ENCODE measurements around the gene HELZ.

Gene HELZ

DNA sequence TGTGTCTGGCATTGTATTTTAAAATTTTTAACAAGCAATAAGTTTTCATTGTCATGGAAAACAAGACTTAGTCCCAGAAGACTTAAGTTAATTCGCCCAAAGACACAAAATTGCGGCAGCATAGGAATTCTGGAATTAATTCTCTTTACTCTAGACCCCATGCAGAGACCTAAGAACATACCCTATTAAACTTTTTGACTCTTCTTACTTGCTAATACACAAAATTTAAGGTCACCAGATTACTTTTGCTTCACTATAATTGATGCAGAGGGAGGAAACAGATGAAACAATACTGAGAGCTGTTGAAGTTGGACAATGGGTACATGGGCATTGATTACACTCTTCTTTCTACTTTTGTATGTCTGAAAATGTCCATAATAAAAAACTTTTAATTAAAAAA lies 12.6 kb downstream of the HELZ start:
- no peaks in the 10 kb centered on the region for H3K27me3 ChIP-seq (replicated peaks; ENCODE audit: control insufficient read depth, insufficient read depth, low read length, poor library complexity, severe bottlenecking)
- peaks cover 9% of the 10 kb centered on the region for H3K36me3 ChIP-seq (ENCODE audit: control insufficient read depth, insufficient read depth, low read length)
- H3K4me1 ChIP-seq (ENCODE audit: control insufficient read depth, insufficient read depth, low read length, poor library complexity, severe bottlenecking) = no peaks in the 10 kb centered on the region
- H3K9me3 ChIP-seq (ENCODE audit: control insufficient read depth, low read length) = no peaks in the 10 kb centered on the region
- H3K27ac ChIP-seq (ENCODE audit: insufficient read depth, low read length, poor library complexity, severe bottlenecking) = no peak overlapping the region
- no peak overlapping the region for H3K4me3 ChIP-seq (ENCODE audit: insufficient read depth, low read depth, low read length, poor library complexity, severe bottlenecking)
- DNase-seq = no peak

- no peaks in the 10 kb centered on the region for H3K9me3 ChIP-seq (ENCODE audit: control insufficient read depth, low read length)
Observed at GRCh38 chr17:67229109-67229955, 15.7 kb downstream of the HELZ start.

DNA sequence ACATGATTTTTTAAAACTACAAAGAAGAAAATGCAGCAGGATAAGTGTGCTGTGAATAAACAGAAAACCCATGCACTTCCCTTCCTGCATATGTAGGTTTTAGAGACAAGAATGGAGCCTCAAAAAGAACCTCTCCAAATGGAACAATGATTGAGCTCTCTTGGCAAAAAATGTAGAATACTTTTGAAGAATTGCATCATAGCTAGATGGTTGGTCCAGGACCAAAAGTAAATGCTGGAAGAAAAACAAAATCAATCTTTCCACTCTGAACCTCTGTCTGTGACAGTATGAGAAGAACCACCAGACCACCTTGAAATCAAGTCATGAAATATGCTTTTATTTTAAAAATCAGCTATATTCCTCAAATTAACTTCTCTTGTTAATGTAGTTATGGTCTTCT lies 17.5 kb downstream of the HELZ start:
- peaks cover 6% of the 10 kb centered on the region for H3K4me1 ChIP-seq (ENCODE audit: control insufficient read depth, insufficient read depth, low read length, poor library complexity, severe bottlenecking)
- peaks cover 7% of the 10 kb centered on the region for H3K36me3 ChIP-seq (ENCODE audit: control insufficient read depth, insufficient read depth, low read length)
- no peak overlapping the region for H3K27ac ChIP-seq (ENCODE audit: insufficient read depth, low read length, poor library complexity, severe bottlenecking)
- H3K27me3 ChIP-seq (replicated peaks; ENCODE audit: control insufficient read depth, insufficient read depth, low read length, poor library complexity, severe bottlenecking) = no peaks in the 10 kb centered on the region
- no peak overlapping the region for H3K4me3 ChIP-seq (ENCODE audit: insufficient read depth, low read depth, low read length, poor library complexity, severe bottlenecking)
- H3K9me3 ChIP-seq (ENCODE audit: control insufficient read depth, low read length) = no peaks in the 10 kb centered on the region
- no peak for DNase-seq

More at GRCh38 chr17:67229109-67229955, 15.7 kb downstream of the HELZ start:
- H3K4me1 ChIP-seq (ENCODE audit: control insufficient read depth, insufficient read depth, low read length, poor library complexity, severe bottlenecking) = no peaks in the 10 kb centered on the region
- H3K27me3 ChIP-seq (replicated peaks; ENCODE audit: control insufficient read depth, insufficient read depth, low read length, poor library complexity, severe bottlenecking) = no peaks in the 10 kb centered on the region
- H3K36me3 ChIP-seq (ENCODE audit: control insufficient read depth, insufficient read depth, low read length) = peaks cover 9% of the 10 kb centered on the region
- no peak overlapping the region for H3K27ac ChIP-seq (ENCODE audit: insufficient read depth, low read length, poor library complexity, severe bottlenecking)
- DNase-seq = no peak
- H3K4me3 ChIP-seq (ENCODE audit: insufficient read depth, low read depth, low read length, poor library complexity, severe bottlenecking) = no peak overlapping the region

- H3K9me3 ChIP-seq (ENCODE audit: control insufficient read depth, low read length) = no peaks in the 10 kb centered on the region
- no peaks in the 10 kb centered on the region for H3K27me3 ChIP-seq (replicated peaks; ENCODE audit: control insufficient read depth, insufficient read depth, low read length, poor library complexity, severe bottlenecking)
Observed at GRCh38 chr17:67225316-67225715, 19.7 kb downstream of the HELZ start.

GRCh38 chr17:67224736-67225135 lies 20.3 kb downstream of the HELZ start:
- Histone ChIP-seq H3K4me3 (ENCODE audit: insufficient read depth, low read depth, low read length, poor library complexity, severe bottlenecking) (no peak overlapping the region), H3K27me3 (replicated peaks; ENCODE audit: control insufficient read depth, insufficient read depth, low read length, poor library complexity, severe bottlenecking) (no peaks in the 10 kb centered on the region), H3K27ac (ENCODE audit: insufficient read depth, low read length, poor library complexity, severe bottlenecking) (no peak overlapping the region), H3K4me1 (ENCODE audit: control insufficient read depth, insufficient read depth, low read length, poor library complexity, severe bottlenecking) (peaks cover 6% of the 10 kb centered on the region), H3K36me3 (ENCODE audit: control insufficient read depth, insufficient read depth, low read length) (peaks cover 4% of the 10 kb centered on the region), H3K9me3 (ENCODE audit: control insufficient read depth, low read length) (no peaks in the 10 kb centered on the region)
- no peak for DNase-seq

More at GRCh38 chr17:67225316-67225715, 19.7 kb downstream of the HELZ start:
- H3K36me3 ChIP-seq (ENCODE audit: control insufficient read depth, insufficient read depth, low read length) = peaks cover 4% of the 10 kb centered on the region
- no peak overlapping the region for H3K4me3 ChIP-seq (ENCODE audit: insufficient read depth, low read depth, low read length, poor library complexity, severe bottlenecking)
- no peak for DNase-seq
- no peak overlapping the region for H3K27ac ChIP-seq (ENCODE audit: insufficient read depth, low read length, poor library complexity, severe bottlenecking)
- peaks cover 6% of the 10 kb centered on the region for H3K4me1 ChIP-seq (ENCODE audit: control insufficient read depth, insufficient read depth, low read length, poor library complexity, severe bottlenecking)

DNA sequence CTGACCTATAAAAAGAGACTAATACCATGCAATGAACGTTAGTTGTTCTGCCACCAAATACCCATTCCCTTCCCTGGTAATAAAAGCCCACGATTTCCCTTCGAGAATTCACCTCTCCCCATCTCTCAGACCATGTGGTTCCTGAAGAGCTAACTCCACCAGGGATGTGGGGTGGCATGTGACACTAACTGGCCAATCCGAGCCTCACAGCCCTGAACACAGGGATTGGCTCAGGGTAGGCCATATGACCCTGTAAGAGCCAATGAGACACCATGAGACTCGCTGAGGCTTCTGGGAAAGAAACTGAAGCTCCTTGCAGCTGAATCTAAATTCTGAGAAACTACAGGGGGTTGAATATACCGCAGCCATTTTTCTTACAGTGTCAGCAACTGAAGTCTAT lies 21.1 kb downstream of the HELZ start:
- DNase-seq = no peak
- H3K27me3 ChIP-seq (replicated peaks; ENCODE audit: control insufficient read depth, insufficient read depth, low read length, poor library complexity, severe bottlenecking) = no peaks in the 10 kb centered on the region
- H3K4me3 ChIP-seq (ENCODE audit: insufficient read depth, low read depth, low read length, poor library complexity, severe bottlenecking) = no peak overlapping the region
- H3K36me3 ChIP-seq (ENCODE audit: control insufficient read depth, insufficient read depth, low read length) = peaks cover 9% of the 10 kb centered on the region
- H3K4me1 ChIP-seq (ENCODE audit: control insufficient read depth, insufficient read depth, low read length, poor library complexity, severe bottlenecking) = peaks cover 6% of the 10 kb centered on the region
- H3K27ac ChIP-seq (ENCODE audit: insufficient read depth, low read length, poor library complexity, severe bottlenecking) = no peak overlapping the region
- no peaks in the 10 kb centered on the region for H3K9me3 ChIP-seq (ENCODE audit: control insufficient read depth, low read length)

- Histone ChIP-seq H3K27ac (ENCODE audit: insufficient read depth, low read length, poor library complexity, severe bottlenecking) (no peak overlapping the region), H3K36me3 (ENCODE audit: control insufficient read depth, insufficient read depth, low read length) (peaks cover 31% of the 10 kb centered on the region), H3K4me1 (ENCODE audit: control insufficient read depth, insufficient read depth, low read length, poor library complexity, severe bottlenecking) (peaks cover 6% of the 10 kb centered on the region), H3K4me3 (ENCODE audit: insufficient read depth, low read depth, low read length, poor library complexity, severe bottlenecking) (no peak overlapping the region), H3K27me3 (replicated peaks; ENCODE audit: control insufficient read depth, insufficient read depth, low read length, poor library complexity, severe bottlenecking) (no peaks in the 10 kb centered on the region), H3K9me3 (ENCODE audit: control insufficient read depth, low read length) (no peaks in the 10 kb centered on the region)
- no peak for DNase-seq
Observed at GRCh38 chr17:67221062-67221998, 23.7 kb downstream of the HELZ start.

DNA sequence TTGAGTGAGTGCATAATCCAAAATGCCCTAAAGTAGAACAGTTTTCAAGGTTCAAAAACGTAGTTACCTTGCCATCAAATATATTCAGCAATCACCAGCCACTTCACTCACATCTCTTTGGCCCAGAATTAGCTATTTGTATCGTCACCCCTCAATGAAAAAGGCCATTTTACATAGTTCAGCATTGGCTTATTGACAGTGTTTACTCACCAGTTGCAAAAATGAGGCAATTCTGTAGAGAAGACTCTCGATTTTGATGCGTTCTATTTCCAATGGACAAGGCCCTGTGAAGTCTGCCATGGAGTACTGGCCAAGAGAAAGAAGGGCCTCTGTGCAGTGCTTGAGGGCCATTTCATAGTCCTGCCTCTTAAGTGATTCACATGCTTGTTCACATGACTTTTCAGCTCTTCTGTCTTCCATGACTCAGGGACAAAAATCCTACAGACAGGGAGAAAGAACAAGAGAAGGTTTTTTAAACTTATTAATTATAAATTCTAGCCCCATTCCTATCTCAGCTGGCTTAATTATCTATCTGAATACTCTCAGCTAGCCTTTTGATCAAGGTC lies 26.5 kb downstream of the HELZ start:
- H3K36me3 ChIP-seq (ENCODE audit: control insufficient read depth, insufficient read depth, low read length) = peaks cover 43% of the 10 kb centered on the region
- H3K4me1 ChIP-seq (ENCODE audit: control insufficient read depth, insufficient read depth, low read length, poor library complexity, severe bottlenecking) = no peaks in the 10 kb centered on the region
- no peak overlapping the region for H3K4me3 ChIP-seq (ENCODE audit: insufficient read depth, low read depth, low read length, poor library complexity, severe bottlenecking)
- H3K27ac ChIP-seq (ENCODE audit: insufficient read depth, low read length, poor library complexity, severe bottlenecking) = no peak overlapping the region
- no peak for DNase-seq
- H3K27me3 ChIP-seq (replicated peaks; ENCODE audit: control insufficient read depth, insufficient read depth, low read length, poor library complexity, severe bottlenecking) = no peaks in the 10 kb centered on the region
- H3K9me3 ChIP-seq (ENCODE audit: control insufficient read depth, low read length) = no peaks in the 10 kb centered on the region

GRCh38 chr17:67217446-67217845 lies 27.6 kb downstream of the HELZ start:
- no peaks in the 10 kb centered on the region for H3K4me1 ChIP-seq (ENCODE audit: control insufficient read depth, insufficient read depth, low read length, poor library complexity, severe bottlenecking)
- H3K4me3 ChIP-seq (ENCODE audit: insufficient read depth, low read depth, low read length, poor library complexity, severe bottlenecking) = no peak overlapping the region
- H3K27ac ChIP-seq (ENCODE audit: insufficient read depth, low read length, poor library complexity, severe bottlenecking) = no peak overlapping the region
- DNase-seq = no peak
- H3K36me3 ChIP-seq (ENCODE audit: control insufficient read depth, insufficient read depth, low read length) = peaks cover 43% of the 10 kb centered on the region
- no peaks in the 10 kb centered on the region for H3K27me3 ChIP-seq (replicated peaks; ENCODE audit: control insufficient read depth, insufficient read depth, low read length, poor library complexity, severe bottlenecking)
- no peaks in the 10 kb centered on the region for H3K9me3 ChIP-seq (ENCODE audit: control insufficient read depth, low read length)
